Right lung (tissue), 5 donors: ENCODE data around the gene ANKRD18A. TPM values are rescaled to one million over a fixed set of nuclear protein-coding genes. Genes with fewer than 3 reads are reported as not detected.
A peak's percentile ranks its signal among the peaks of the same experiment; 100 is the strongest.
"Not testable (repeated sequence)": the region's sequence is repeated elsewhere in the genome, so short reads cannot be mapped to it uniquely, and the experiment has no call there.

Experiments used
- DNase-seq, 2 donors: peaks; one replicate each; pipeline ENCODE4 v3.0.0-alpha.2; 2013
- polyA plus RNA-seq, 5 donors: library from polyadenylated mRNA; unstranded; fragments of 120-200 nt; gene quantifications; one replicate each; pipeline versions ENCODE4 v1.2.1 to v1.2.3, GENCODE V29; 2013; ENCODE audit warnings: inconsistent platforms in 1 of 5, low replicate concordance in 1 of 5; ENCODE audit not compliant: insufficient read length in 5 of 5, insufficient read depth in 1 of 5

Gene ANKRD18A
- polyA plus RNA-seq, 5 donors, result 1.7 to 3.4 (median 2.5) TPM

- no peak for DNase-seq
Observed at GRCh38 chr9:38629511-38629910, 9.1 kb upstream of the ANKRD18A start.

DNA sequence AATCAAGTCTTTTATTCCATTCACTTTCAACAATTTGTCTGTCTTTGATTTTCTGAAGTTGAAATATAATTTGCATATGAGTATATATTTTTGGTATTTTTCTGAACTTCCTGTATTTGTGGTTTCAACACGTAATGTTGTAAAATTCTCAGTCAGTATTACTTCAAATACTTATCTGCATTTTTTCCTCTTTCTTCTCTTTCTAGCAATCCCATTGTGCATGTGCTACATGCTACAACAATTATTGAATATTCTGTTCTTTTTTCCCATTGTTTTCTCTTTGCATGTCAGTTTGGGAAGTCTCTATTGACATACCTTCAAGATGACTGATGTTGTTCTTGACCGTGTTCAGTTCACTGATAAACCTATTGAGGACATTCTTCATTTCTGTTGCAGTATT lies 5.6 kb upstream of the ANKRD18A start:
- DNase-seq, result no peak

- no peak for DNase-seq
Observed at GRCh38 chr9:38622951-38623350, 2.6 kb upstream of the ANKRD18A start.

DNA sequence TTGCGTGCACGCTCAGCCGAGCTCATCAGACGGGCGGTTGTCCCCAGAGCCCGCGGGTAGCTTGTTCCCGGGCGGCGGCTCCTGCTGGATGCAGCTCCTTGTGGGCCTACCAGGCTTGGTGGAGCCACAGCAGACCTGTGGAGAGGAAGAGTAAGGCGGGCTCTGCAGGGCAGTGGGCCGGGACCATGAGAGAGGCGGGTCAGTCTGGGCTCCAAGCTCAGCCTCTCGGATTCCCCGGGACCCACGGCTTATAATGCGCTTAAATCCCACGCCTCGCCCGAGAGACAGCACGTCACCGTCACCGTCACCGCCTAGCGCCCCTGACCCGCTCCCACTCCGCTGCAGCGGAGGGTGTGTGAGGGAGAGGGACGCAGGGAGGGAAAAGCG lies 1.9 kb upstream of the ANKRD18A start:
- DNase-seq, result peak in 1 of 2 donors; percentile 10

DNA sequence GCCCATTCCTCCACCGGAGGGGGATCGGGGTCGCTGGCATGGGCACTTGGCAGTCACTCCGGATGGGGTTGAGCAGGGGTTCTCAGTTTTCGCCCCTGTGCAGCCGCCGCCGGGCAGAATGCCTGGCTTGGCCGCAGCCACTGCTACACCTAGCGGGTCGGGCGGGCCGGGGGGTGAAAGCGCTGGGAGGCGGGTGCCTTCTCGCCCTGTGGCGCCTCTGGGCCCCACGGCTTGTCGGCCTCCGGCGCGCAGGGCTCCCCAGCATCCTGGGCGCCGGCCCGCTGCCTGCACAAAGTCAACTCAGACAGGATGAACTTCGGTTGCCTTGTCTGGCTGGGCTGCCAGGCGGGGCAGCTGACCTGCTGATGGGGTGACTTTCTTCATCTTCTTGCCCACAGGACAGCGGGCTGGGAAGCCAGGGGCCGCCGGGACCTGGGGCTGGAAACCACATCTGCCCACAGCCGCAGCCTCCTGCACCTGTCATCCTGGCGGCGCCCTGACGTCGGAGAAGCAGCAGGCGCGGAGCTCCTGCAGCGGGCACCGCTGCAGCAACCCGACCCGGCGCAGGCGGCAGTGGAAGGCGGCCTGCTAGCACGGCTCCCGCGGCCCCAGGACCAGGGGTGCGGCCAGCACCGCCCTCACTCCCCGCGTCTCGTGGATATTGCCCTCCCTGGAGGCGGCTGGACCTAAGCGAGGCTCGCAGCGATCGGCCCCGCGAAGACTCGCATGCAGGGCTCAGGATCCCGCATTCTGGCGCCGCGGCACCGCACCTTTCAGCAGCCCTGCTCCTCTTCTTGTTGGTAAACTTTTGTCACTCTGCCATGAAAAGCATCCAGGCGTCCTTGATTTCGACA lies 1.3 kb upstream of the ANKRD18A start:
- peak in 1 of 2 donors; percentile 3 for DNase-seq

- DNase-seq, result peak in 1 of 2 donors; percentile 2
Observed at GRCh38 chr9:38619556-38620447, 594 bp downstream of the ANKRD18A start.

DNA sequence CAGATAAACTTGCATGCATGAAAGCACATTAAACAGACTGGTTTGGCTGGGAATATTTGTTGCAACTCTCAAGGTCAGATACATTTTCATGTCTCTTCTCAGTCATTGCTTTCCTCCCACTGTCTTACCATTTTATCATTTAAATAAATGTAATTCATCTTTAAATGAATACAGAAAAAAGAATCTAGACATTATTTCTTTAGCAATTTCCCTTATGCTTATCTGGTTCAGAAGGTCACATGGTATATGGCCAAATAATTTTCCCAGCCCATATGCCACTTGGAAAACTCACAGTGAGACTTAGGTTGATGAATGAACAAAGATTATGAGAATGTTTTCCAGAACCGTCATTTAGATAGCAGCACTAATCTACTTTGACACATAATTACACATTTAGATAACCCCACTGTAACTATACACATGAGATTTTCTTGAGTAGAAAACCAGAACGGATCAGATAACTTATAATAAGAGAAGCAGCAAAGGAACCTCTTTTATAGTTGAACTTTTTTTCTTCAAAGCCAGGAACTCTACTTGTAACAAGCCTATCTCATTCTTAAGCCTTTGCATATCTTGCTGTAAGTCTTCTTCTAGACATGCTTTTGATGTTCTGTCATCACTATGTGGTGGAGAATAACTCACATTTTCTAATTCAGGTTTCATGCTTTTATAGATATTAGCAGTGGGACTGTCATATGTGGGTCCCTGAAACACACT lies 22.2 kb downstream of the ANKRD18A start:
- DNase-seq, result peak in 1 of 2 donors; percentile 13

DNA sequence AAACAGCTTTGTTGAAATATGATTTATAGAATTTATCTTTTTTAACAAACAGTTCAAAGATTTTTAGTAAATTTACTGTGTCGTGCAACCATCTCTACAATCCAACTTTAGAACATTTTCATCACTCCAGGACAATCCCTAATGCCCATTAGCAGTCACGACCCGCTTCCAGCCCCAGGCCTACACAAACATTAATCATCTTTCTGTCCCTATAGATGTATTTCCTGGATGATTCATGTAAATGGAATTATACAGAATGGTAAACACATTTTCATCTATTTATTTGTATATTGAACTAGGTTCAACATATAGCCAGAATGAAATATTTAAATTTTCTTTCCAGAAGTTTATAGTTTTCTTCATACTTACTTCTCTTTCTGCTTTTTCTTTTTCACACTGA lies 25.3 kb downstream of the ANKRD18A start:
- not testable (repeated sequence) for DNase-seq

DNA sequence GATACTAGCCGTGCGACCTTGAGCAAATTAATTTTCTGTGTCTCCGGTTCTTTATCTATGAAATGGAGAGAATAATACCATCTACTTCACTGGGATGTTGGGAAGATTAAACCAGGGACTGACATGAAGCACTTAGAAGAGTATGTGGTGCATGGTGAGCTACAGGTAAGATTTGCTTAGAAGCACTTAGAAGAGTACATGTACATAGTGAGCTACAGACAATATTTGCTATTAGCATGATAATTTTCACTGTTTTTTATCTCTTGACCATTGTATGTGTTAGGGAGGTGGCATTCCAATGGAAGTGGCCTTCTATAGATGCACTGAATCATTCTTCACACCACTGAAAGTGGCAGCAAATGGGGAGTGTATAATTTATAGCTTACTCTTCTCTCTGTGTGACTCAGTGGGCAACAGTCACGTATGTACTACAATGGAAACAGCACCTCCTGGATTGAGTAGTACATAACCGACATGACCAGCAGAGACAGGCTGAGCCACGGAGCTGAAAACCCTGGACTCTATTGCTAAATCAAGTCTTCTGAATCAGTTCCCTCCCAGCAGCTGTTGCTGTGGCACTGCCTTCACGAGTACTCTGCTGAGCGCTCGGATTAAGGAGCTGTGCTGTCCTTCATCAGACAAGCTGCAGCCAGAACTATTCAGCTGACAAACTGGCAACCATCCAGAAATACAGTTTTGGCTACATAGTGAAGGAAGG lies 28.9 kb downstream of the ANKRD18A start:
- DNase-seq, result peak; percentile 45 to 57

DNA sequence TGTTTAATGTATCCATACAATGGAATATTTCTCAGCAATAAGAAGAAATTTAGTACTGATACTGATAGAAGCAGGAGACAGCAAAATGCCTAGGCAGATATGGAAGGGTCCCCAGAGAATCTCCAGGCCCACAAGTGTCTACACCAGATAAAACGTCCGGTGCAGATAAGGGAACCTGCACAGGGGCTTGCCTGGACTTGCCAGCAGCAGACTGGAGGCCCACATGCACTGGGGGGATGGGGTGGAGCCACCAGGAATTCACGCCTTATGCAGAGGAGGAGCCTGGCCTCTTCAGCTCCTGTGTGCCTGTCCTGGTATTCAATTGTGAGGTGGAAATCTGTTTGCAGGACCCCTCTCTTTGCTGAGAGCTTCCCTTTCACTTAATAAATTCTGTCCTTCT lies 36.6 kb downstream of the ANKRD18A start:
- not testable (repeated sequence) for DNase-seq

DNA sequence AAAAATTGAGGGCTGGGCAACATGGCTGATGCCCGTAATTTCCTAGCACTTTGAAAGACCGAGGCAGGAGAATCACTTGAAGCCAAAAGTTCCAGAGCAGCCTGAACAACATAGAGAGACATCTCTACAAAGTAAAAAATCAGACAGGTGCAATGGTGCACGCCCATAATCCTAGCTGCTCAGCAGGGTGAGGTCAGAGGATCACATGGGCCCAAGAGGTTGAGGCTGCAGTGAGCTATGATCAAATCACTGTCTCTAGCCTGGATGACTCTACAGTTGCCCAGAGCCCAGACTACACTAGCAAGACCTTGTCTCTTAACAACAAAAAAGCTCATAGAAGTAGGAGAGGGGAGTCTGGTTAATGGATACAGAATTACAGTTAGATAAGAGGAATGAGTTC lies 40.3 kb downstream of the ANKRD18A start:
- not testable (repeated sequence) for DNase-seq

DNA sequence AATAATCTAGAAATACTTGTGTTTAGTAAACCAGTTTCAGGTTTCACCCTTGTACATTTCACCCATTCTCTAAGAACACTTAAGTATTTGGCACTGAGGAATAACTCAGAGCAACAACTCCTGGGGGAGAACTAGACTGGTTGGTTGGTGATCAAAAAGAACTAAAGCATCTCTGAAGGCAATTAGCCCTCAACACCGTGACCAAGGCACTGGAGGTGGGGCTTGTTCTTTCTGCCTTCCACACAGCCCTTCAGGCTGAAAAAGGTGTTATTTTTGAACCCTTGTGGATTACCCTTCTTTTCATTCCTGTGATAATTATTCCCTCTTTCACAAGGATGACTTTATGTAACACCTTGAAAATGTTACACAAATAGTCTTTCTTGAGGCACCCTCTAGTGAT lies 44.2 kb downstream of the ANKRD18A start:
- DNase-seq, result not testable (repeated sequence)

DNA sequence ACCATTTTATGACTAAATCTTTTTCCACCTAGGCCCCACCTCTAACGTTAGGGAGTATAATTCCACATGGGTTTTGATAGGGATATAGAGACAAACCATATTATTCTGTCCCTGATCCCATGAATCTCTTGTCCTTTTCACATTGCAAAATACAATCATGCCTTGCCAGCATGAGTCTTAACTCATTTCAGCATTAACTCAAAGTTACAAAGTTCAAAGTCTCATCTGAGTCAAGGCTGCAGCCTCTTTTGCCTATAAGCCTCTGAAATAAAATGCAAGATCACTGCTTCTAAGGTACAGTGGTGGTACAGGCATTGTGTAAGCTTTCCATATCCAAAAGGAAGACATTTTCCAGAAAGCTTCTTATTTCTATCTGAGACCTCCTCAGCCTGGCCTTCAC lies 54.3 kb downstream of the ANKRD18A start:
- not testable (repeated sequence) for DNase-seq

- DNase-seq, result not testable (repeated sequence)
Observed at GRCh38 chr9:38565178-38565577, 55.2 kb downstream of the ANKRD18A start.

GRCh38 chr9:38563911-38564310 lies 56.5 kb downstream of the ANKRD18A start:
- DNase-seq, result not testable (repeated sequence)

DNA sequence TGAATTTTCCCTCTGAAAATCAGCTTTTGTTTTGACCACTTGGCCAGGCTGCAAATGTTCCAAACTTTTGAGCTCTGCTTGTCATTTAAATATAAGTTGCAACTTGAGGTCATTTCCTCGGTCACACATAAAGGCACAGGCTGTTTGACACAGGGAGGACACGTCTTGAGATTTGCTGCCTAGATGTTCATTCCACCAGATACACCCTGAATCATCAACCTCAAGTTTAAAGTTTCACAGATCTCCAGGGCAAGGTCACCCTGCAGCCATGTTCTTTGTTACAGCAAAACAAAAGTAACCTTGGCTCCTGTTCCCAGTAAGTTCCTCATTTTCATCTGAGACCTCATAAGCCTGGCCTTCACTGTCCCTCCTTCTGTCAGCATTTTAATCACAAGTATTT lies 59.3 kb downstream of the ANKRD18A start:
- DNase-seq, result not testable (repeated sequence)

- not testable (repeated sequence) for DNase-seq
Observed at GRCh38 chr9:38559172-38559571, 61.2 kb downstream of the ANKRD18A start.

- DNase-seq, result not testable (repeated sequence)
Observed at GRCh38 chr9:38557746-38558145, 62.6 kb downstream of the ANKRD18A start.

GRCh38 chr9:38554966-38555365 lies 65.4 kb downstream of the ANKRD18A start:
- not testable (repeated sequence) for DNase-seq

DNA sequence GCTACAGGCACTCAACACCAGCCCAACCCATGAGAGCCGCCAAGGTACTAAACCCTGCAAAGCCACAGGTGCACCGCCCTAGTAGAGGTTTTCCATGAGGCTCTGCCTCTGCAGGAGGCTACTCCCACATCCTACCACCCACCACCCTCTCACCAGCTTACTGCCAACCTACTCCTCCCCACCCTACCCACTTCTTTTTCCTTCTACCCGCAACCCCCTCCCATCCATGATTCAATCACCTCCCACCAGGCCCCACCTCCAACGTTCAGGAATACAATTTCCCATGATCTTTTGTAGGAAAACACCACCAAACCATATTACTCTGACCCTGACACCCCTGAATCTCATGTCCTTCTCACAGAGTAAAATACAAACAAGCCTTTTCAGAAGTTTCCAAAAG lies 67.4 kb downstream of the ANKRD18A start:
- DNase-seq, result not testable (repeated sequence)

GRCh38 chr9:38546497-38547163 lies 73.8 kb downstream of the ANKRD18A start:
- DNase-seq, result not testable (repeated sequence)
